Measurements from ENCODE around the gene GTF2A2. TPM values are rescaled to one million over a fixed set of nuclear protein-coding genes. Genes with fewer than 3 reads are reported as not detected.

GTF2A2 gene
- total RNA-seq, 1 donor from 2014 or later: 152 TPM

Other genes starting within 250 kb of the GTF2A2 start
- 0.73 and 0.94 TPM in 2 replicates for gene FAM81A, start 219.3 kb downstream of the GTF2A2 start, total RNA-seq
- 1.3 and 1.8 TPM in 2 replicates for gene GCNT3, start 45.7 kb downstream of the GTF2A2 start, total RNA-seq
- gene BNIP2, start 31.8 kb upstream of the GTF2A2 start, total RNA-seq: 67.1 and 73.1 TPM in 2 replicates